ENCODE measurements around the gene TSHZ1.

- no peak for TF ChIP-seq POLR2AphosphoS5 (IDR thresholded peaks at IDR 0.05; ENCODE audit: low read depth, low read length)
- no peak for TF ChIP-seq REST (IDR thresholded peaks at IDR 0.05; ENCODE audit: insufficient read depth in 1 of 2, low read depth in 2 of 2, low read length in 2 of 2)
- no peak for TF ChIP-seq SIN3A (IDR thresholded peaks at IDR 0.05; ENCODE audit: borderline replicate concordance, insufficient read depth, low read length)
- TF ChIP-seq TAF1 (IDR thresholded peaks at IDR 0.05; ENCODE audit: borderline replicate concordance, insufficient read depth, low read length): no peak
- TF ChIP-seq FOXP2 (optimal IDR thresholded peaks at IDR 0.05; ENCODE audit: borderline replicate concordance, extremely low read depth, extremely low read length, insufficient read depth): no peak
These were observed 692 bp upstream of the TSHZ1 start for GRCh38 chr18:75209951-75210258.
